HepG2 (cell line): ENCODE measurements around the gene AFG1L. TPM values are rescaled to one million over a fixed set of nuclear protein-coding genes. Genes with fewer than 3 reads are reported as not detected.

Experiments
- CC2D1A ChIP-seq: sonication (generic); formaldehyde crosslinking; IDR thresholded peaks from 2 replicates; pipeline ENCODE4 v1.8.1; 2023; ENCODE audit warnings: mild to moderate bottlenecking, missing genetic modification reagents
- CREB1 ChIP-seq, 2 experiments: fragments of 450-650 bp in 1 of 2; IDR thresholded peaks; 2 replicates each; pipeline ENCODE4 v1.6.1; 2016 to 2017; ENCODE audit warnings: control low read depth in 1 of 2, mild to moderate bottlenecking in 1 of 2, missing compliant biosample characterization in 1 of 2, missing genetic modification characterization in 1 of 2
- CREM ChIP-seq, 2 experiments: sonication (generic) in 1 of 2; formaldehyde crosslinking in 1 of 2; IDR thresholded peaks; 2 replicates each; pipeline versions ENCODE4 v1.4.0 to v1.6.1; 2016 to 2020; ENCODE audit warnings: antibody characterized with exemption in 1 of 2, mild to moderate bottlenecking in 1 of 2, missing genetic modification reagents in 1 of 2
- FLYWCH1 ChIP-seq: sonication (generic); formaldehyde crosslinking; IDR thresholded peaks from 2 replicates; pipeline ENCODE4 v1.8.1; 2023; ENCODE audit warnings: mild to moderate bottlenecking, missing genetic modification reagents
- HNF4A ChIP-seq: sonication (generic); formaldehyde crosslinking; IDR thresholded peaks from 2 replicates; pipeline ENCODE4 v1.4.0; 2020; ENCODE audit warnings: missing genetic modification reagents
- KAT7 ChIP-seq: IDR thresholded peaks from 2 replicates; pipeline ENCODE4 v1.6.1; 2018; ENCODE audit warnings: borderline replicate concordance, missing compliant biosample characterization
- KAT8 ChIP-seq: IDR thresholded peaks from 2 replicates; pipeline ENCODE4 v1.6.1; 2016; ENCODE audit warnings: missing genetic modification reagents, missing compliant biosample characterization
- KDM6A ChIP-seq: IDR thresholded peaks from 2 replicates; pipeline ENCODE4 v1.6.1; 2016; ENCODE audit warnings: low read depth
- MAFF ChIP-seq: IDR thresholded peaks from 2 replicates; pipeline ENCODE4 v1.6.1; 2011; ENCODE audit warnings: low read depth, low read length, improper control_type of control experiment
- MED1 ChIP-seq: sonication (generic); formaldehyde crosslinking; IDR thresholded peaks from 2 replicates; pipeline ENCODE4 v1.4.0; 2020; ENCODE audit warnings: missing genetic modification reagents
- MTA3 ChIP-seq: sonication (generic); formaldehyde crosslinking; IDR thresholded peaks from 2 replicates; pipeline ENCODE4 v1.4.0; 2020; ENCODE audit warnings: missing genetic modification reagents
- NCOA2 ChIP-seq: sonication (generic); formaldehyde crosslinking; IDR thresholded peaks from 2 replicates; pipeline ENCODE4 v1.8.0; 2022; ENCODE audit warnings: inconsistent platforms
- NFYC ChIP-seq: IDR thresholded peaks from 2 replicates; pipeline ENCODE4 v1.6.1; 2016; ENCODE audit warnings: missing genetic modification reagents, missing compliant biosample characterization
- PBX2 ChIP-seq: IDR thresholded peaks from 2 replicates; pipeline ENCODE4 v1.6.1; 2016; ENCODE audit warnings: control low read depth
- SIX4 ChIP-seq: sonication (generic); formaldehyde crosslinking; IDR thresholded peaks from 2 replicates; pipeline ENCODE4 v1.4.0; 2020; ENCODE audit warnings: missing genetic modification reagents
- TMF1 ChIP-seq: sonication (generic); formaldehyde crosslinking; IDR thresholded peaks from 2 replicates; pipeline ENCODE4 v1.8.1; 2022; ENCODE audit warnings: low read depth, missing genetic modification reagents
- TOE1 ChIP-seq: sonication (generic); formaldehyde crosslinking; IDR thresholded peaks from 2 replicates; pipeline ENCODE4 v1.4.0; 2020; ENCODE audit warnings: mild to moderate bottlenecking, missing genetic modification reagents
- TSC22D2 ChIP-seq: sonication (generic); formaldehyde crosslinking; IDR thresholded peaks from 2 replicates; pipeline ENCODE4 v1.5.1; 2020; ENCODE audit warnings: missing genetic modification reagents, mild to moderate bottlenecking, borderline replicate concordance
- ZBTB26 ChIP-seq: IDR thresholded peaks from 2 replicates; pipeline ENCODE4 v1.6.1; 2016; ENCODE audit warnings: missing compliant biosample characterization, missing genetic modification reagents, borderline replicate concordance
- ZNF276 ChIP-seq: sonication (generic); formaldehyde crosslinking; IDR thresholded peaks from 2 replicates; pipeline ENCODE4 v1.4.0; 2020; ENCODE audit warnings: mild to moderate bottlenecking, low read depth, missing genetic modification reagents
- ZNF530 ChIP-seq: sonication (generic); formaldehyde crosslinking; IDR thresholded peaks from 2 replicates; pipeline ENCODE4 v1.5.0; 2020; ENCODE audit warnings: low read depth, mild to moderate bottlenecking, missing genetic modification reagents
- ZNF772 ChIP-seq: sonication (generic); formaldehyde crosslinking; IDR thresholded peaks from 2 replicates; pipeline ENCODE4 v1.5.0; 2020; ENCODE audit warnings: mild to moderate bottlenecking, missing genetic modification reagents
- ZNF792 ChIP-seq: IDR thresholded peaks from 2 replicates; pipeline ENCODE4 v1.6.1; 2016
- ZNF878 ChIP-seq: sonication (generic); formaldehyde crosslinking; IDR thresholded peaks from 2 replicates; pipeline ENCODE4 v1.8.1; 2023; ENCODE audit warnings: mild to moderate bottlenecking, missing genetic modification reagents, moderate library complexity
- ZZZ3 ChIP-seq: sonication (generic); formaldehyde crosslinking; IDR thresholded peaks from 2 replicates; pipeline ENCODE4 v1.4.0; 2020; ENCODE audit warnings: missing genetic modification reagents, mild to moderate bottlenecking, borderline replicate concordance
- polyA plus RNA-seq, 8 experiments: library from polyadenylated mRNA; depleted of rRNA in 3 of 8; stranded (reverse) in 7 of 8; unstranded in 1 of 8; fragments of >200 nt; fragmentation: Illumina TruSeq in 4 of 8; extraction: Trizol in 4 of 8; gene quantifications; 2 replicates each; pipeline versions ENCODE4 v1.2.1 to v1.2.3, GENCODE V29; 2011 to 2016; ENCODE audit warnings: low read depth in 4 of 8, missing spikeins in 1 of 8, mixed read lengths in 1 of 8; ENCODE audit not compliant: insufficient read depth in 1 of 8
- total RNA-seq, 5 experiments: library from RNA; depleted of rRNA; stranded (reverse); fragments of >200 nt; fragmentation: Illumina TruSeq; extraction: Trizol; gene quantifications; 2 replicates each; pipeline ENCODE4 v1.2.3, GENCODE V29; 2016; ENCODE audit warnings: low read depth in 1 of 5
- TF ChIP-seq, protein P1 (sequence below): sonication (generic); formaldehyde crosslinking; IDR thresholded peaks from 2 replicates; pipeline ENCODE4 v1.4.0; 2020; ENCODE audit warnings: missing genetic modification reagents

AFG1L gene
- total and polyA plus RNA-seq, 2 of the 13 experiments (the other 11 are each of a cell fraction or from before 2014, with no cell fraction given), result 3.1 to 14.0 TPM

DNA sequence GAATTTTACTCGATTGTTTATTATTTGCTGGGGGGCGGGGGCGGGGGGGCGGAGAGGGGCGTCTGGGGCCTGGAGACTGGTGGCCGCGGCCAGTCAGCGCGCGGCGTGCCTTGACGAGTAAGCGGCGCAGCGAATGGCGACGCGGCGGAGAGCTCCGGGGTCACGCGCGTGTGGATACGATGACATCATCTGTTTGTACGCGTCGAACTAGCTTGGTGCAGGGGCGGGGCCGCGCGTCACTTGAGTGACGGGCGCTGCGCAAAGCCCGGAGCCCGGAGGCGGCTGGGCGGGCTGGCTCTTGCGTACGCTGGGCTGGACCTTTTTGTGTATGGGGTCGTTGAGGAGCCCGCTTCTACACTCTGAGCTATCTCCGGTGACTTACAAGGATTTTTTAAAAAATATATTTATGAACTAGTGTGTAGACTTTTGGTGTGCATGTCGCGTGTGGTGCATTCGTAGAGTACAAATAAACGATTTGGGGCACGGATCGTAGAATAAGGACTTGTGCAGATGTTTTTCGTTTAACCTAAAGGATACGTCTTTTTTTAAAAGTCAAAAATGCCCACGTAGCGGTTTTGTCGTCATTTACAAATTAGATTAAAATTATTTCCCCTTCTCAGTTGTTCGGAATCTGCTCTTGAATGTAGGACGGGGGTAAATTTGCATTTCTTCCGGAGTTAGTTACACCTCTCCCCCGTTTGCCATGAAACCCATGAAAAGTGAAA is 263.7 kb downstream of the AFG1L start (continued):
- TF ChIP-seq CREM (IDR thresholded peaks at IDR 0.05) (peak; percentile 93), CREM (CRISPR knock-in tag; IDR thresholded peaks at IDR 0.05) (peak; percentile 63; the same call in 1 of the 2 replicates), NCOA2 (peak; percentile 48; the same call in 1 of the 2 replicates), ZZZ3 (no peak), FLYWCH1 (CRISPR knock-in tag) (no peak), MTA3 (CRISPR knock-in tag) (no peak), NFYC (CRISPR knock-in tag) (peak; percentile 84), ZNF878 (no peak), MAFF (peak; percentile 34; the same call in 1 of the 2 replicates), TMF1 (CRISPR knock-in tag) (peak; percentile 43; the same call in 1 of the 2 replicates), KAT8 (peak; percentile 66), KAT7 (CRISPR knock-in tag) (peak; percentile 86), ZNF530 (no peak), TOE1 (no peak), TSC22D2 (CRISPR knock-in tag) (peak; percentile 79; the same call in 1 of the 2 replicates), CREB1 (IDR thresholded peaks at IDR 0.05) (peak; percentile 97), CREB1 (CRISPR knock-in tag; IDR thresholded peaks at IDR 0.05) (peak; percentile 96), ZNF792 (CRISPR knock-in tag) (peak; percentile 79), KDM6A (CRISPR knock-in tag) (no peak), ZNF772 (CRISPR knock-in tag) (0 out of 2 replicates have a peak, but pooled peaks have one; percentile 41), ZNF276 (CRISPR knock-in tag) (no peak), MED1 (CRISPR knock-in tag) (peak; percentile 80), CC2D1A (CRISPR knock-in tag) (no peak), SIX4 (CRISPR knock-in tag) (0 out of 2 replicates have a peak, but pooled peaks have one; percentile 40), ZBTB26 (CRISPR knock-in tag) (0 out of 2 replicates have a peak, but pooled peaks have one; percentile 18), PBX2 (peak; percentile 94), HNF4A (CRISPR knock-in tag) (peak; percentile 22; the same call in 1 of the 2 replicates)
- TF ChIP-seq, protein P1, sequence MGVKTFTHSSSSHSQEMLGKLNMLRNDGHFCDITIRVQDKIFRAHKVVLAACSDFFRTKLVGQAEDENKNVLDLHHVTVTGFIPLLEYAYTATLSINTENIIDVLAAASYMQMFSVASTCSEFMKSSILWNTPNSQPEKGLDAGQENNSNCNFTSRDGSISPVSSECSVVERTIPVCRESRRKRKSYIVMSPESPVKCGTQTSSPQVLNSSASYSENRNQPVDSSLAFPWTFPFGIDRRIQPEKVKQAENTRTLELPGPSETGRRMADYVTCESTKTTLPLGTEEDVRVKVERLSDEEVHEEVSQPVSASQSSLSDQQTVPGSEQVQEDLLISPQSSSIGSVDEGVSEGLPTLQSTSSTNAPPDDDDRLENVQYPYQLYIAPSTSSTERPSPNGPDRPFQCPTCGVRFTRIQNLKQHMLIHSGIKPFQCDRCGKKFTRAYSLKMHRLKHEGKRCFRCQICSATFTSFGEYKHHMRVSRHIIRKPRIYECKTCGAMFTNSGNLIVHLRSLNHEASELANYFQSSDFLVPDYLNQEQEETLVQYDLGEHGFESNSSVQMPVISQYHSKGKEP (CRISPR knock-in tag), result no peak
